Tibial nerve (tissue), 4 donors: ENCODE data around the gene MSANTD7.

Experiments used
- EP300 ChIP-seq, 2 donors: sonication (generic); formaldehyde crosslinking; IDR thresholded peaks; one replicate each; pipeline ENCODE4 v1.6.1; 2017; ENCODE audit warnings: antibody characterized with exemption in 2 of 2, mild to moderate bottlenecking in 1 of 2
- POLR2A ChIP-seq, 2 donors: fragments of 450-650 bp; IDR thresholded peaks; one replicate each; pipeline ENCODE4 v1.6.1; 2017; ENCODE audit warnings: antibody characterized with exemption in 2 of 2, mild to moderate bottlenecking in 2 of 2, moderate library complexity in 2 of 2
- TF ChIP-seq, protein P1 (sequence below), 5 experiments: fragments of 200-600 bp in 3 of 5; fragments of 450-650 bp in 2 of 5; sonication (generic) in 3 of 5; IDR thresholded peaks; one replicate each; pipeline ENCODE4 v1.5.1; 2016 to 2019; ENCODE audit warnings: antibody characterized with exemption in 5 of 5, mild to moderate bottlenecking in 3 of 5, moderate library complexity in 2 of 5

DNA sequence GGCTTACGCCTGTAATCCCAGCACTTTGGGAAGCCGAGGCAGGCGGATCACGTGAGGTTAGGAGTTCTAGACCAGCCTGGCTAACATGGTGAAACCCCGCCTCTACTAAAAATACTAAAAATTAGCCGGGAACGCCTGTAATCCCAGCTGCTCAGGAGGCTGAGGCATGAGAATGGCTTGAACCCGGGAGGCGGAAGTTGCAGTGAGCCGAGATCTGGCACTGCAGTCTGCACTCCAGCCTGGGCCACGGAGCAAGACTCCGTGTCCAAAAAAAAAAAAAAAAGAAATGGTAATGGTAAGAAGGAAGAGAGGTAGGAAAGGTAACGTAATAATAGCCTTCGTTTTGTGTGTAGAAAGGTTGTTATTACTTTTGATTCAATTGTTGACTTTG lies 1.2 kb downstream of the MSANTD7 start:
- TF ChIP-seq, protein P1, sequence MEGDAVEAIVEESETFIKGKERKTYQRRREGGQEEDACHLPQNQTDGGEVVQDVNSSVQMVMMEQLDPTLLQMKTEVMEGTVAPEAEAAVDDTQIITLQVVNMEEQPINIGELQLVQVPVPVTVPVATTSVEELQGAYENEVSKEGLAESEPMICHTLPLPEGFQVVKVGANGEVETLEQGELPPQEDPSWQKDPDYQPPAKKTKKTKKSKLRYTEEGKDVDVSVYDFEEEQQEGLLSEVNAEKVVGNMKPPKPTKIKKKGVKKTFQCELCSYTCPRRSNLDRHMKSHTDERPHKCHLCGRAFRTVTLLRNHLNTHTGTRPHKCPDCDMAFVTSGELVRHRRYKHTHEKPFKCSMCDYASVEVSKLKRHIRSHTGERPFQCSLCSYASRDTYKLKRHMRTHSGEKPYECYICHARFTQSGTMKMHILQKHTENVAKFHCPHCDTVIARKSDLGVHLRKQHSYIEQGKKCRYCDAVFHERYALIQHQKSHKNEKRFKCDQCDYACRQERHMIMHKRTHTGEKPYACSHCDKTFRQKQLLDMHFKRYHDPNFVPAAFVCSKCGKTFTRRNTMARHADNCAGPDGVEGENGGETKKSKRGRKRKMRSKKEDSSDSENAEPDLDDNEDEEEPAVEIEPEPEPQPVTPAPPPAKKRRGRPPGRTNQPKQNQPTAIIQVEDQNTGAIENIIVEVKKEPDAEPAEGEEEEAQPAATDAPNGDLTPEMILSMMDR (IDR thresholded peaks at IDR 0.05): no peak
- TF ChIP-seq POLR2A (IDR thresholded peaks at IDR 0.05): no peak
- no peak for TF ChIP-seq EP300 (IDR thresholded peaks at IDR 0.05)
